Measurements from ENCODE around the gene TET2.

GRCh38 chr4:105108971-105109370, 37.7 kb upstream of the TET2 start:
- TF ChIP-seq CTCF (IDR thresholded peaks at IDR 0.05) (no peak), POLR2A (IDR thresholded peaks at IDR 0.05; ENCODE audit: low read depth) (no peak)
